CD4-positive, alpha-beta T cell treated with Interleukin-15 for 1 hour (primary cell): ENCODE data around the gene FKBP9.

Experiments
- DNase-seq: peaks from one replicate; pipeline ENCODE4 v3.0.0-alpha.2; 2020

FKBP9 gene

DNA sequence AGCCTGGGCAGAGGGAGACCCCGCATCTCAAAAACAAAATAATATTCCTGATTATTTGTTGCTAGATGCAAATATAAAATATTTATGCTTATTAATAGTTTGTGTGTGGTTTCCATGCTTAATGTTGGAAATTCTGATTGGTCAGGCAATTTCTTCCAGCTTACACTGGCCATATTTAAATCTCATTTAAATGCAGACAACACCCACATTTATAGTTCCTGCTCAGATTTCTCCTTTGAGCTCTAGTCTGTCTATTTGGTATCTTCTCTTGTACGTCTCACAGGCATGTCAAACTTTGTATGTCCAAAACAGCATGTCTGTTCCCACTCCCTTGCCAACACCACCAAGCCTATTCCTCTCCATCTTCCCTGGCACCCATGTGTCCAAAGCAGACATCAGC, 52.5 kb downstream of the FKBP9 start:
- no peak for DNase-seq

DNA sequence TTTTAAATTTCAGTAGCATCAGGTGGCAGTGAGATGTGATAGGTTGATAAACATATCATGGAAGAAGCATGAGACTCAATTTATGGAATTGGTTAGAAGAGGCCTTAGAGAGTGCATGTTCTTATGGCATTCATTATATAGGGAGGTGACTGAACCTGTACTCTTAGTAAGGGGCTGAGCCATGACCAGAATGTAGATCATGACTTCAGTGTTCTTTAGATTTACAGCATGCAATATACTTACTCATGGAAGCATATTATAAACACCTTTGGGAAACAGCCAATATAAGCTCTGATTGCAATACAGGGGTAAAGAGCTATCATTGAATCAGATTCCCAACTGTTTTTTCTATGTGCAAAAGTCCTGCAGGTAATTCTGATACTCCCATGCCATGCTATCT, 55.1 kb downstream of the FKBP9 start:
- no peak for DNase-seq

DNA sequence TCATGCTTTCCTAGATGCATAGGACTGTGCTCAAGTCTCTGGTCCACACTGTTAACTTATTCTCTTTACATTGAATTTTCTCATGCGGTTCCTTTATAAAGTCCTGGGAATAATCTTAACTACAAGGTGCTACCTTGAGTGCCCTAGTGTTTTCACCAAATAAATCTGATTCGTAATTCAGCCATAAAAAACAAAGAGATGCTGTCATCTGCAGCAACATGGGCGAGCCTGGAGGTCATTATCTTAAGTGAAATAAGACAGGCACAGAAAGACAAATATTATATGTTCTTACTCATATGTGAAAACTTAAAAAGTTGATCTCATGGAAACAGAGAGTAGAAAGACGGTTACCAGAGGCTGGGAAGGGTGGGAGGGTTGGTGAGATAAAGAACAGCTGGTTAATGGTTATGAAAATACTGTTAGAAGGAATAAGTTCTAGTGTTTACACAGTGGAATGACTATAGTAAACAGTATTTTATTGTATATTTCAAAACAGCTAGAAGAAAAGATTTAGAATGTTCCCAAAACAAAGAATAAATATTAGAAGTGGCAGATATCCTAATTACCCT, 67.0 kb downstream of the FKBP9 start:
- no peak for DNase-seq

DNA sequence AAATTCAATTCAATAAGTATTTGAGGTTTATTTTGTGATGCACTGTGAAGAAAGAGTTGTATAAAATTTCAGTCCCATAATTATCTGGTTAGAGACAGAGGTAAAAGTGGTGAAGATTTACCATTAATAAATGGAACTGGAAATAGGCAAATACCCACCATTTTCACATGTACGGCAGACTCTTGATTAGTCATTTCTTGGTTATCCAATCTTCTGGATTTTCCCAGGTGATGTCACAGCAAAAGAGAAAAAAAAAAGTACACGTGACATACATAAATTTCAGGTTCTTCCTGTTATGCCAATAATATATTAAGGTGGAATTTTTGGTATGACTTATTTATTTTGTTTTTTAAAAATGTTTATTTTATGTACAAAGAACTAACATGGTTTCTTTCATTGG, 78.5 kb downstream of the FKBP9 start:
- DNase-seq: no peak

DNA sequence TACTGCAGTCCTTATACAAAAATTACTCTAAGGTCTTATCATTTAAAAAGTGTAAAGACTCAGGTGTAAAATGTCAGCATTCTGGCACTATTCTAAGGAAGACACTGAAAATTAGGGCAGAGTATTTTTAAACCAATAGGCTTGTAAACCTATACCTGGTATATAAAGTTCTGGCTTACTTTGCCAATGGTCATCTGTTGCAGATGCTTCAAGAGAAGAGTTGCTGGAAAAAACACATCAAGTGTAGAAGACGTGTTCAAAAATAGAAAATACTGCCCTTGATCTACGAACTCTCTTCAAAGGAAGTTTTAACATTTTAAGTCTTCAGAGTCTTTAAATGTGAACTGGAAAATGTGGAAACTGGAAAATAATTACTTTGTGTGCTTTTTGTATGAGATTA, 81.4 kb downstream of the FKBP9 start:
- no peak for DNase-seq

DNA sequence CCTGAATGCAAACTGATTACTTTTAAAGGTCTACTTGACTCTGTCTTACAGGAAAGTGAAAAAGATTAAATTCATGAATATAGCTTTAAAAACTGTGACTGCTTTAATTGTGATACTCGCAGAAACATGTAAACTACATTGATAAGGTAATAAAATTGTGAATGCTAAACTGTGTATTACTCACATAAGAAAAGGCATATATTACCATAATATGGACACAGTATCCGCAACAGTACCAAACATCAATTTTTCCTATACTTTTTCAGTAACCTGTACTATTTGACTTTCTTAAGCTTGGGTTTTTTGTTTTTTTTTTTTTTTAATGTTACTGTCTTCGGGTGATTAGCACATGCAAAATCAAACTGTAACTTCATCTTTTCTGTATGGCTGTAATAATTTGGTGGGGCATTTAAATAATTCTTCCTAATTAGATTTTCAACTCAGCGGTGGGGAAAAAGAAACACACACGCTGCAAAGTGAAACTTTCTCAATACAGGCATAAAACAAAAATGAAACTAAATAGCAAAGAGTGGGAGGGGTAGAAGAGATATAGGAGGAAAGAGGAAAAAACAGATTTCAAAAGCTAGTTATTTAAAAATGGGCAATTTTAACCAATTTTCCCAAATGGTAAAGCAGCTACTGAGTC, 82.1 kb downstream of the FKBP9 start:
- no peak for DNase-seq

DNA sequence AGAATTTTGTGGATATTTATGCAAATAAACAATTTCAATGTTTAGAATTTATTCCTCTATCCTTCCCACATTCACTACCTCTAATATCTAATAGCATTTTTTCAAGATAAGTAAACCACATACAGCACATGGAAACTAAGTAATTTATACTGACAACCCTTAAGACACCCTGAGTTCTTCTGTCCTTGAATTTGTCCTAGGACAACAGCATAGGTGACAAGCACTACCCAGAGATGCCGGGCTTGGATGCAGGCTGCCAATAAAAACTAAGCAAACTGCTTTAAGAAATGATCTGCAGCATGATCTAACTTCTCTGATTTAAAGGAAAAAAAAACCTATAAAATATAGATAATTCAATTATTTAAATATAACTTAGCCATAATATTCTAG, 82.7 kb downstream of the FKBP9 start:
- no peak for DNase-seq

DNA sequence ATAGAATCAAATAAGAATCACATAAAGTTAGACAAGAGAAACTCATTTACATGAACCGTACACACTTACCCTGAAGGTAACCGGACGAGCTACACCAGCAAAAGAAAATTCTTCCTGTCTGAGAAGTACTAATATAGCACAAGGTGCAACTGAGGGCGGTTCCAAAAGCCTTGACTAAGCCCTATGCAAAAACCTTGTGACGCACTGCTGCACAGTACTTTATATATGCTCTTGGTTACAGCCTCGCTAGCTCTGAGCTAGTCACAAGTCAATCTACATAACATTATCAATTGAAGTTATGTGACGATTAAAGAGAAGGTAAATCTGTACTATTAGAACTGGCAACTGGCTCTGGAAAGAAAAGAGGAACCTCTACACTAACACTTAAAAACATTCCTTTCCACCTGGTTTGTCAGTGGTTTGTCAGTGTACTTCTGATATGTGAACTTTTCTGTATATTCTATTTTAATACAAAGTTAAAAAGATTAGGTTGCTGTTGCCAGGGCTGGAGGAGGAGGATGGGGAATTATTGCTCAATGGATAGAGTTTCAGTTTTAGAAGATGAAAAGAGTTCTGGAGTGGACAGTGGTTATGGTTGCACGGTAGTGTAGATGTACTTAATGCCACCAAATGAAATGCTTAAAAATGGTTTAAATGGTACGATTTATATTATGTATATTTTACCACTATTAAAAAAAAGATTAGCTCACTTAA, 83.7 kb downstream of the FKBP9 start:
- peak; percentile 78 for DNase-seq

DNA sequence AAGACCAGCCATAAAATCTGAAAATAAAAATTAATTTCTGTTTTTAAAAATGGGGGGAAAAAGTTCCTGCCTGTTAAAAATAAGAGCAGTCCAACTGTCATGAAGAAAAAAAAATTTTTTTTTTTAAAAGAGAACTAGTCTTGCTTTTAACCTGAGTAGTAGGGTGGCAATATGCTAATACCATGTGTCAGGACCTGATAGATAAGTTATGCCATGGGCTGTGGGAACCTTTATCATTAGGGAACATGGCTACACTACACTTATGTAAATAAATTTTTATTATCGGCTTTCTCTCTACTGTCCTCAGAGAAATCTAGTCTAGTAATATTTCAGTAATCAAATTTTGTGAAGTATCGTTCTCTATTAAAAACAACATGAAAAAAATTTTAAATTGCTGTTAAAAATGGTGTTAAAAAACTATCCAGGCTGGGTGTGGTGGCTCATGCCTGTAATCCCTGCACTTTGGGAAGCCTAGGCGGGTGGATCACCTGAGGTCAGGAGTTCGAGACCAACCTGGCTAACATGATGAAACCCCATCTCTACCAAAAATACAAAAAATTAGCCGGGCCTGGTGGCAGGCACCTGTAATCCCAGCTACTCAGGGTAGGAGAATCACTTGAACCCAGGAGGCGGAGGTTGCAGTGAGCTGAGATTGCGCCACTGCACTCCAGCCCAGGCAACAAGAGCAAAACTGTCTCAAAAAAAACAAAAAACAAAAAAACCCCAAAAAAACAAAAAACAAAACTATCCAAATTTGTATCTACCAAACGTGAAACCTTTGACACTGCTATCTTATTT, 84.6 kb downstream of the FKBP9 start:
- DNase-seq: no peak

DNA sequence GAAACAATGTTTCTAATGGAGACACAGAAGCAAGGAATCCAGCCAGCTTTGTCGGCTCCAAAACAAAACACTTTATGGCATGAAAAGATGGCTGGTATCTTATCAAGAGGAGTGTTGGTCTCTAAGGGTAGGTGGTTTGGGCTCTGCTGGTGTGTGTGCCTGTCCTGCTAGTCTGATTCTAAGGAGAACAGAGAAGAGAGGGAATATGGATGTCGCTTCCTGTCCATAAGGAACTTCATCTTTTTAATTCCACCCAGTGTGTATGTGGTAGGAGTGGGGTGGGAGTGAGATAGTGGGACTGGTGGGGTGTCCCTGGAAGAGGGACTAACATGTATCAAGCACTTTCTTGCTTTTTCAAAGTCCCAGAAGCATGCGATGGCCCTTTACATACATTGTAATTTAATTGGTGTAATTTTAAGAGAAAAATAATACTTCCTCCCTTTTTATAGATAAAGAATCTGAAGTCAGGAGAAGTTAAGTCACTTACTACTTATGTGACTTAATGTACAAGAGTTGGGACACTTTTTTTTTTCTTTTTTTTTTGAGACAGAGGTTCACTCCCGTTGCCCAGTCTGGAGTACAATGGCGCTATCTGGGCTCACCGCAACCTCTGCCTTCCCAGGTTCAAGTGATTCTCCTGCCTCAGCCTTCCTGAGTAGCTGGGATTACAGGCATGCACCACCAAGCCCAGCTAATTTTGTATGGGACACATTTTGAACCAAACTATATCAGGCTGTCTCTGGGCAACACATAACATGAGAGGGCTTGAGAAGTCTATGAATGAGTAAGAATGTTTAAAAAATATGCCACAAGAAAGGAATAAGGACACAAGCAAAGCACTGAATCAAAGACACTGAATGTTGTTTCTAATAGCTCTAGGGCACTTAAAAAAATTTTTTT, 86.5 kb downstream of the FKBP9 start:
- no peak for DNase-seq

DNA sequence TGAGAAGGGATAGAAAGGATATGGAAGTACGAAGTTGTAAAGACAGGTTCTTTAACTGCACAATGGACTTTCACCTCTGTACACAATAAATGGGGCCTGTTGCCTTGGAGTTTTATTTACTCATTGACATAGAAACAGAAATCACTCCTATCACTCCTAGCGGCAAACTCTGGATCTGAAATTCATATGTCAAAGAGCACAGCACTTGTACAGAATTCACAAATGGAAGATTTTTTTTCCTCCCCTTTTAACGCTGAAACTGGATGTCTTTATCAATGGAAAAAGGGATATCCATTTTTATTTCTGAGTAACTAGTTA, 87.1 kb downstream of the FKBP9 start:
- no peak for DNase-seq

DNA sequence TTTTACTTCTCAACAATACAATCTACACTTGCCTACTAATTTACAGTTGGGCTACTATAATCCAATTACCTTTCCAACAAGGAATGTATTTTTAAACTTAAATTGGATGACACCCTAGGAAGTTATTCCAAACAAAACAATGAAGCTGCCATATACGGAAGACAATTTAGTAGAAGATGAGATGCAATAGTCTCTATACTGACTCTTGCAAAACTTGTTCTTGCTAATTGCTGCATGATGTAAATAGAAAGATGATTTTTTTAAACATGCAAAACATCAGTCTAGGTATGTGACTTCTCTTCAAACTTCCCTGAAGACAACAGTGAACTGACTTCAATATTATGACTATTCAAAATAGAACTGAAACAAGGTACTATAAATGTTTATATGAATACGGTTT, 87.7 kb downstream of the FKBP9 start:
- no peak for DNase-seq

DNA sequence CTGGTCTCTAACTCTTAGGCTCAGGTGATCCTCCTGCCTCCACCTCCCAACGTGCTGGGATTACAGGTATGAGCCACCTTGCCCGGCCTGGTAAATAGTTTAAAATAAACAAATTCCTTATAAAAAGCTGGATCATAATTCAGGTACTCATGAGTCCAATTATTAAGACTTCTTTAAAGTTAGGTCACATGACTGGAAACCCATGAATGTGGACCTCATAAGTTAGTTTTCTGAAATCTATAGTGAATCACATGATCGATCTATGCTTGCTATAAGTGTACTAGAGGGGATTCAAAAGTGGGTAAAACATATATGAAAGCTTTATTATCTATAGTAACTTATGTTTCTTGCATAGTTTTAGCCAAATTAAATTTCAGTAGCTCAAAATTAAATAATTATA, 91.0 kb downstream of the FKBP9 start:
- DNase-seq: no peak

DNA sequence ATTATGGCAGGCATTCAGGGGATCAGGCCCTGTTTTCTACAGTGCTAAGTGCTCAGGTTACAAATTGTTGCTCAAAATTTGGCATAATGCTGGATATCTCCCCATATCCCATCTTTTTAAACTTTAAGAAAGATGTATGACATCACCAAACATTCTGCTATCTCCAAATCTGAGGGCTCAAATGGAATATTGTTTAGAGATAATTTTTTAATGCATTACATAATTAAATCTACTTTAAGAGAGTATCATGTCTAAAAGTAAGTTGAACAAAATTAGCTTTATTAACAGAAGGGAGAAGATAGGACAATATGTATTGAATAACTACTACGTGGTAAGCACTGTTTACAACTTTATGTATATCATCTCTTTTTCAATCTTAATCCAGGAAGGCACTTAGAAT, 91.5 kb downstream of the FKBP9 start:
- DNase-seq: no peak

DNA sequence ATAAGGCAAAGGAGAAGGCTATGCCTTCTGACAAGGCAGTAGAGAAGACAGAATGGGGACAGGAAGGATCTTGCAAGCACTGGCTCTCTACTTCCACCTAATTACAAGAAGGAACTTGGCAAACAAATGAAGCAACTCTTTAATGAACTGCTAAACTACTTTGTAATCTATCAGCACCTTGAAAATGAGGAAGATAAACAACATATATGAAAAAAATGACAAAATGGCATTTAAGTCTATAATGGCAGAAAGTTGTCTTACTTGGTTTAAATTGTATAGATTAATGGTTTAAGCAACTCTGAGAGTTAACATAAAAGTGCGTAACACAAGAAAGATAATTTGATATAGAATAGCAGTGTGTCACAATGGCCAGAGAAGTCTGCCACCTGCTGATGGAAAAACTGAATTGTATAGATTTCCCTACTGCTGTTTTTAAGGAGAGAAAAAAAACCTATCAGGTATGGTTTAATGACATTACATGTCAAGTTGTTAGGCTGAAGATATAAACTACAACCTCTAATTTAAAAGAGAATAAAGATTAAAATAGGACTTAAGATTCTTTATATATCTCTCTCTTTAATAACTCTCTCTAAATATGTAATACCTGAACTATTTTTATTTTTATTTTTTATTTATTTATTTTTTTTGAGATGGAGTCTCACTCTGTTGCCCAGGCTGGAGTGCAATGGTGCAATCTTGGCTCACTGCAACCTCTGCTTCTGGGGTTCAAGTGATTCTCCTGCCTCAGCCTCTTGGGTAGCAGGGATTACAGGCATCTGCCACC, 93.5 kb downstream of the FKBP9 start:
- no peak for DNase-seq

DNA sequence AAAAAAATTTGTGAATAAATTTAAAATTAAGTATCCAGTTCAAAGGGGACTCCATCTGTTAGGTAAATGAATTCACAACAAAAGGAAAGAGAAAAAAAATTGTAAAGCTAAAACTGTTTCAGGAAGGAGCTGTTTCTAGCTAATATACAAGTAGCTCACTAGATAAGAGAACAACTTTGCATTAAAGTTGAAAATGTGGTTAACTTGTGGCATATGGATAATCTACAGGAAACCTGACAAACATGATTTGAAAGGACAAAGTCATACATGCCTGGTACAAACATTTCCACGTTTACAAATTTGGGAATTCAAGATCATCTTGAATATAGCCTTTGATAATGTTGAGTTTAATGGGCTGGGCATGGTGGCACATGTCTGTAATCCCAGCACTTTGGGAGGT, 96.5 kb downstream of the FKBP9 start:
- no peak for DNase-seq

DNA sequence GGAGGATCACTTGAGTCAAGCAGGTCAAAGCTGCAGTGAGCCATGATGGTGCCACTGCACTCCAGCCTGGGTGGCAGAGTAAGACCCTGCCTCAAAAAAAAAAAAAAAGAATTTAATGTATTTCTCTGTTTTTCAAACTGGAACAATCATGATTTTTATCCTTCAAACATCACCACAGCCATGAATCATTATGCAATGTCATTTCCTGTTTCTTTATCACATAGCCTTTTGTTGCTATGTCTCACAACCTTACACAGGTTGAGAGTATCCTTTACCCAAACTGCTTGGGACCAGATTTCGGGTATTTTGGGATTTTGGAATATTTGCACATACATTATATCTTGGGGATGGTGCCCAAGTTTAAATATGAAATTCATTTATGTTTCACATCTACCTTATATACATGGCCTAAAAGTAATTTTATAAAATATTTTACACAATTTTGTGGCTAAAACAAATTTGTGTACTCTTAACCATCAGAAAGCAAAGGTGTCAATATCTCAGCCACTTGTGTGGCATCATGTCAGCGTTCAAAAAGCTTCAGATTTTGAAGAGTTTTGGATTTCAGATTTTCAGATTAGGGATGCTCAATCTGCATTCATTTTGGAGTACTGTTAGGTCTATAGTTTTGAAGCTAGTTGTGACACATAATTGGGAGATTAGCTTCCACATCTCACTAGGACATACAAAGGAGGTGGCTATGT, 97.2 kb downstream of the FKBP9 start:
- no peak for DNase-seq

DNA sequence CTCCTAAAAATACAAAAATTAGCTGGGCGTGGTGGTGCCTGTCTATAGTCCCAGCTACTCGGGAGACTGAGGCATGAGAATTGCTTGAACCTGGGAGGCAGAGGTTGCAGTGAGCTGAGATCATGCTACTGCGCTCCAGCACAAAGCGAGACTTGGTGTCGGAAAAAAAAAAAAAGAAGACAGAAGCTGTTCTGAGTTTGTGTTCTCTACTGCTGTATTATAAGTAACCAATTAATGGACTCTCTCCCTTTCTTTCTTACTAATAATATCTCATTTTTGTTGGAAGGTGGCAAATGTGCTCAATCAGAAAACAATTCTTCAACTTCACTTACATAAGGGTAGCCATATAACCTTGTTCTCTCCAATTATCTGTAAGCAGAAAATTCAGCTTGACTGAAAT, 97.9 kb downstream of the FKBP9 start:
- DNase-seq: no peak
